Fibroblast of skin of left biceps (primary cell): ENCODE data around the gene TRDN.
"Not testable (repeated sequence)": the region's sequence is repeated elsewhere in the genome, so short reads cannot be mapped to it uniquely, and the experiment has no call there.

ENCODE experiments used
- DNase-seq, 2 experiments: peaks; one replicate each; pipeline ENCODE4 v3.0.0-alpha.2; 2013; ENCODE audit warnings: low read depth in 2 of 2

The TRDN gene

DNA sequence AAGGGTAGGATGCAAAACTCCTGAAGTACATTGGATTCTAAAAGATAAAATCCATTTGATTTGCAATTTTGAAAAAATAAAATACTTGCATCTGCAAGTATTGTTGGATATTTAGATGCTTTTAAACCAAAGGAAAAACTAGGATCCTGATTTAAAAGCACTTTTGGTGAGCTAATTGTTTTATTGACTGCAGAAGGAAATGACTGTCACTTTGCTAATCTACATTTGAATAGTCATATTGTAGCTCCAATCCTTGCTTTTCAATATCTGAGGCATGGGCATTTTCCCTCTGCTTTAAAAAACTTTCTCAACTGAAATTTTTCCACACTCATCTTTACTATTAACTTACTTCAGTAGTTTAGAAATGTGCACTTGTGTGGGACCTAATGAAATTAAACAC, 74.1 kb downstream of the TRDN start:
- no peak for DNase-seq

DNA sequence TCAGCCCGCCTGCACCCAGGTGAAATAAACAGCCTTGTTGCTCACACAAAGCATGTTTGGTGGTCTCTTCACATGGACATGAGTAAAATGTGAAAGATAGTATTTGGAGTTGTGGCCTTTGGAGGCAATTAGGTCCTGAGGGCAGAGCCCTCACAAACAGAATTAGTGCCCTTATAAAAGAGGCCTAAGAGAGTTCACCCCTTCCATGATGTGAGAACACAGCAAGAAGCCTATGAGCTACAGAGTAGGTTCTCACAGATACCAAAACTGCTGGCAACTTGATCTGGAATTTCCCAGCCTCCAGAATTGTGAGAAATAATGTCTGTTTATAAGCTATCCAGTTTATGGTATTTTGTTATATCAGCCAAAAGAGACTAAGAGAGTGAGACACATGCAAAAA, 74.5 kb downstream of the TRDN start:
- DNase-seq, result no peak

DNA sequence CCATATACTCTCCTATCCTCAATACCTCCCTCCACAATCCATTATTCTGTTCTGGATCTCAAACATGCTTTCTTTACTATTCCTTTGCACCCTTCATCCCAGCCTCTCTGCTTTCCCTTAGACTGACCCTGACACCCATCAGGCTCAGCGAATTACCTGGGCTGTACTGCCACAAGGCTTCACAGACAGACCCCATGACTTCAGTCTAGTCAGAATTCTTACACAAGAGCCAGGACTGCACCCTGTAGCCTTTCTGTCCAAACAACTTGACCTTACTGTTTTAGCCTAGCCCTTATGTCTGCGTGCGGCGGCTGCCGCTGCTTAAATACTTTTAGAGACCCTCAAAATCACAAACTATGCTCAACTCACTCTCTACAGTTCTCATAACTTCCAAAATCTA, 76.9 kb downstream of the TRDN start:
- DNase-seq, result not testable (repeated sequence)

DNA sequence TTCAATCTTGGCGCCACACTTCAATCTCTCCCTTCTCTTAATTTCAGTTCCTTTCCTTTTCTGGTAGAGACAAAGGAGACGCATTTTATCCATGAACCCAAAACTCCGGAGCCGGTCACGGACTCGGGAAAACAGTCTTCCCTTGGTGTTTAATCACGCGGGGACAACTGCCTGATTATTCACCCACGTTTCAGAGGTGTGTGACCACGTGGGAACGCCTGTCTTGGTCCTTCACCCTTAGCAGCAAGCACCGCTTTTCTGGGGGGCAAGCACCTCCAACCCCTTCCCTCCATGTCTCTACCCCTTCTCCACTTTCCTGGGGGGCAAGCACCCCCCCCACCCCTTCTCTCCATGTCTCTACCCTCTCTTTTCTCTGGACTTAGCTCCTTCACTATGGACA, 79.3 kb downstream of the TRDN start:
- DNase-seq, result not testable (repeated sequence)

DNA sequence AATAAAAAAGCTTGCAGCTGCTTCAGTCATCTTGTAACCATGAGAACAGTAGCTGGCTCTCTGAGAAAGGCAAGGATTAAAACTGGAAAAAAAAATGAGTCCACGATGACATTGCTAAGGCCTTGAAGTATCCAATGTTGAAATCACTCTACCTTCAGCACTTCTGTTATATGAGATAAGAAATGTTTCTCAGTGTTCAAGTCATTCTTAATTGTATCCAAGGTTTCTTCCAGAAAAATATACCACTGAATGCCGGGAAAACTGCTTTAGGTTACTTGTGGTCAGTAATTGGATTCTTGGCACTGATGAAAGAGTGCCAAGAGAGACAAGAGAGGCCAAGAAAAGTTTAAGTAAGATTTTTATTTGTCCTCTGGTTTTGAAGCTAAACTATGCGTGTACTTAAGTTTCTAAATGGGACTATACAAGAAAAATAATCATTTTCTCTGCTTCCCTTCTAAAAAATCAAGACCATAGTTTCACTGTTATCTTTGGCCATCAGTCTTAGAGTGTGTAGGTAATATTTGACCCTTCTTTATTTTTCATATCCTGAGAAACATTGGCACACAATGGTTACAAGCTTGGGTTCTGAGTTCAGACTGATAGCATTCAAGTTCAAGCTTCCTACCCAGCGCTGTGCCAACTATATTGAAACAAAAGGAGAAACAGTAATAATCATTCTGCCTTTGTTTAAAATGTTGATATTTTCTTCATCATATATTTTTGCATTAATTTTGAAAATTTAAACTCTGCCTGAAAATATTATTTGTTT, 84.6 kb downstream of the TRDN start:
- DNase-seq, result no peak

DNA sequence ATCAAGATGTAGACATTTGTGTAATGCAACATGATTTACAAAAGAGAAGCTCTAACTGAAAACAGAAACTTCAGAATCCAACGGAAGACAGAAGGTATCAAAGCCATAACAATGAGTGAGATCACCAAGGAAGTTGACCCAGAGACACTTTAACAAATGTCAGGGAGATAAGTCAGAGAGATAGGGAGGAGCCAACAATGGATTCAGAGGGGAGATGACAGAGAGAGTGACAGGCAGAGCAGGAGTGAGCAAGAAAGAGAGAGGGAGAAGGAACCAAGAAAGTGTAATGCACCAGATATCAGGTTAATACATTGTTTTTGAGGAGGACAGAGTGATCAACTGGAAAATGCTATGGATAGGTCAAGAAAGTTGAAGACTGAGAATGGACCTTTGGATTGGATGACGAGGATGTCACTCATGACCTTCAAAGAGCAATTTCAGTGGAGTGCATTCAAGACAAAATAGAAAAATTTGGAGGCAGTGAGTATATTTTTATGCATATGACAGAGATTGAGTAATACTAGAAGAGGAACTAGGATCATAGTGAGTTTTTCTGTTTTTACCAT, 86.6 kb downstream of the TRDN start:
- DNase-seq, result no peak

DNA sequence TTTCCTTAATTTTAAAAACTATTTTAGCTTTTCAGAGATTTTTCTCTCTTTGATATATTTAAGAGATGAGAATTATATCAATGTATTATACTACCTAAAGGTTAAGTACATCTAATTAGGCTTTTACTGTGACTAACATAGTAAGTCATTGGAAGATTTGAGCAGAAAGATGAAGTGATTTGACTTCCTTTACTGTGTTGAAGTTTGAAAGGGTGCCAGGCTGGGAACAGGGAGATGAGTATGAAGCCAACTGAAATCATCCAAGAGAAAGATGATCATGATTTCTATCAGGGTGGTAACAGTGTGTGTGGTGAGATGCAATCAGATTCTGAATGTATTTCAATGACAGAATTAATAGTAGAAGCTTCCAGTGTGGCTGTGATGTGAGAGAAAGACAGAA, 87.3 kb downstream of the TRDN start:
- DNase-seq, result no peak

DNA sequence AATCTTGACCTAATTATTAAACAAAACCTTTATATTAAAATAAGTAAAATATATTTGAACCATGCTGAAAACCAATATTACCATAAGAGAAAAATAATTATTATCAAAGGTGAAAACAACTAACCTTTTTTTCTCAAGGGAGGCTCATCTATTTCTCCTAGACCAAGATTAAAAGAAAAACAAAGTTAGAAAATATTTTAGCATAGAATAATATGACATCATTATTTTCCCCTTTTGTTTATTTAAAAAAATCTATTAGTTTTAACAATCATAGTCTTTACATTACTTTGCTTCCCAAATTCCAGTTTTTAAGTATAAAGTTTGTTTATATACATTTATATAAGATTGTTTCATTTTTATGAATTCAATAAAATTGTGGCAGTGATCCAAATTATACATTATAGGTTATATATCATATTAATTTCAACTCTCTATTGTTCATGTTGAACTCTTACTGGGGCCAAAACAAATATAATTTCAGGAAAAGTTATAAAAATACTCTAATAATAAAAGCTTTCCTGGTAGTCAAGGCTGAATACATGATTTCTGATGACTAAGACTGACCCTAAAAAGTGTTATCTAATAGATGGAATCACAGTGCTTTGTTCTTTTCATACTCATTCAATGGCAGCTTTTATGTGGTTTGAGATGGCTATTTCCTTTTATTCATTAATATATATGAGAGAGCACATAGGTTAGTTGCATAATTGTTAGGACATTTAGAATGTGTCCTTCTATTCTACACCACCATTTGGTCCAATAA, 89.4 kb downstream of the TRDN start:
- no peak for DNase-seq

DNA sequence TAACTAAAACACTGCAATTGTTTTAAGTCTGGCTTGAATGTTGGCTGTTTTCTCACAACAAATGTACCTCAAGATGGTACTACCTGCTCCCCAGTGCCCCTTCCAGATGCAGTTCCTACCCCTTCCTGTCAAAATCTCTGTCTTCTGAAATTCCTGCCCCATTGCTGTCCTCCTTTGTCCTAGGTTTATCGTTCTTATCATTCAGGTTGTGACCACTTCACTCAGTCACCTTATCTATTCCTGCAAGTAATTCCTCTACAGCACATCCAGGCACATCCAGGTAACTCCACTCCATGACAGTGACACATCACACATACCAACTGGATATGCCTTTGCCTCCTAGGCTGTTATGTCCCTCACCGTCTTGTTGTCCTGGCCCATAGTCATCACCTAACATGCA, 90.2 kb downstream of the TRDN start:
- no peak for DNase-seq

DNA sequence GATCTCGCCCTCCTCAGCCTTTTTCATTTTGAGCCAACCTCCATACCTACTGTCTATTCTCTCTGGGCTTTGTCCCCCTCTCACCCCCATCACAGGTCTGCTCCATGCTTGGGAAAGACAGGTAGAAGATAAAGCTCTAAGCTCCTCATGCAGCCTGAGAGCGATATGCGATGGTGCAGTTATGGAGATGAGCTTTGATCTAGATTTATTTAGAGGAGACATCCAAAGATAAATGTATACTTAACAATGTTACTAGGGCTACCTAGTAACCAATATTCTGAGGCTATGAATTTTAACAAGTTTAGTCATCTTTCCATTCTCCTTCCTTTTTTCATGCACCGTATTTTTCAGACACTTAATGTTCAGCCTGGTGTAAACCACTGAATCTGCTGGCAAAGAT, 95.3 kb downstream of the TRDN start:
- no peak for DNase-seq

DNA sequence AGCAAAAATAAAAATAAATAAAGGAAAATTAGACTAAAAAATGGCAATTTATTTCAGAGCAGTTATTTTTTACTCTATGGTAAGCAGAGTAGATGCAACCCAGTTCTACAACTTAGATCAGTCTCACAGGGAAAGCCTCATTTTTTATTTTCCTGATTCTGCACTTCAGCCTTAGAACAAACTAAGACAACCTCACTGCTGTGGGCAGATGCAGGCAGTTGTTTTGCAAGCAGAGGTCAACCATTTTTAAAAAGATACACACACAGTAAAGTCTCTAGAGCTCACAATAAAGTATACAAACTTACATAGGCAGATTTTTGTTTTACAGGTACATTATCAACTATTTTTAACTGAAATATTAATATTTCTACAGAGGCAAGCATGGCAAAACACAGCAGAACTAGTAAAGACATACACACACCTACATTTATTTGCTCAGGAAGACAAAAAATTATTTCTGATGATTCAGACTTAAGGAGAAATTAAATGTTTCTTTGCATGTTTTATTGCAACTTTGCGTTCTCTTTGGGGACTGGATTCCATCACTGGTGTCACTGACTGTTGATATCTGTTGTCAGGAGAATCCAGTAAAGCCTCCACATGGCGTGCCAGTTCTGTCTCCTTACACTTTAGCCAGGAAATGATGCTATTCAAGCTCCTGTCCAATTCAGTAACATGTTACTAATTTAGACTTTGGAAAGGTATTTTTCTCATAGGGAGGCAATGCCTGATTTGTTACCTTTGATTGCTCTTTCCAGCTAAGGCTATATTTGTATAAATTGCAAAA, 102.7 kb downstream of the TRDN start:
- DNase-seq, result no peak

DNA sequence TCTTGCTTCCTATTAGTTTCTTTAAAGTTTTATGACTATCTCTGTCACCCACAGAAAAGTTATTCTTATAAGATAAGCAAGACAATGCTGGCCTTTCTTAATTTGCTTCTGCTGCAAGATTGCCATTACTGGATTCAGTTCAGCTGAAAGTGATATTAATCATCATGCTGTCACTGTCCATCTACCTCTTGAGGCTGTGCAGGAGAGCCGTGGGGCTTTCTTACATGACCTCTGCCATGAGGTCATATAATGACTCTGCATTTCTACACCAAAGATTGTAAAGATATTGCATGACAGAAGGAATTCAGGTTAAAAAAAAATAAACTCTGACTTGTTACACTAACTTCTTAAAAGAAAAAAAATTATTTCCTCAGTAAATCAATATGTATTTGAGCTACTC, 106.9 kb downstream of the TRDN start:
- no peak for DNase-seq

DNA sequence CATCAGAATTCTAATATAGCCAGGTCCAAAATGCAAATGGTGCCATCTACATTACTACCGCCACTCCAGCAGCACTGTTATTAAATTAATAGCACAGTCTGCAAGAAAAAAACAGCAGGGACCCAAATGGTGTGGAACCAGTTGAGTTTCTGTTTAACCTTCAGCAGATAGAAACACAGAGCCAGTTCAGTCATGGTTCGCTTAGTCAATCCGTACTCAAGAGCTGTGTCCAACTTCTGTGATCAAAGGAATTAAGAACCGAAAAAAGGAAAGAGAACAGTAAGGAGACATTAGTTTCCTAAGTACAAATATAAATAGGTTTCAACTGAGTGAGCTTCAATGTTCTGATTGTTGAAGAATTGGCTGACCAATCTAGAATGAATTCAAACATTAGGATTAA, 107.7 kb downstream of the TRDN start:
- no peak for DNase-seq

DNA sequence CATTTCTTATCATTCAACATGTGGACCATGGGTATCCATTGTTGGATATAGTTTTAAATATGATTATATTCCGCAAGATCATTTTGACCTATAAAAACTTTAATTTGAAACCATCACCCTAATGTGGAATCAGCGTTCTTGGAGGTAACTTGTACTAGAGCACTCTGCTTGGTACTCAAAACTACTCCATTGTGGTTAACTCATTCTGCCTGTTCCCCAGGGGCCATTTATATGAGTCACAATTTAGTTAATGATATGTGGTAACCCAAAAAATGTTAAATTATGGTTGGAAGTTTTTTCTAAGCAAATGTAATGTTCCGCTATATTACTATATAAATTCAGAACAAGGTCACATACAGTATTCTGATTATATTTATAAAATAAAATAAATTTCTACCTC, 109.3 kb downstream of the TRDN start:
- no peak for DNase-seq

DNA sequence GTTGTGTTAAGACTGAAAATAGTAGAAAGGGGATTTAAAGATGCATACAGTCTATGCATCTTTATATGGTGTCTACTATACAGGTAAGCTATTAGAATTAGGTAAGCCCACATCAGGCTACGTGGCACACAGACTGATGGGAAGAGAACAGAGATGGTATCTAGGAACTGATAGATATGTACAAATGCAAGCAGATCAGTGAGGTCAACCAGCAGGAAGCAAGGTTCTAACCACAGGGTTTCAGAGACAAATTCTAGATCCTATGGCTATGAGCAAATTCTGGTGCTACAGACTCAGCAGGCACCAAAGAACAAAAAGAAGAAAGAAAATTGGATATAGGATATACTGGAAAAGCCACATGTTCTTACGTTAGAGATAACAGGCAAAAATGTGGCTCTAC, 110.6 kb downstream of the TRDN start:
- DNase-seq, result no peak

DNA sequence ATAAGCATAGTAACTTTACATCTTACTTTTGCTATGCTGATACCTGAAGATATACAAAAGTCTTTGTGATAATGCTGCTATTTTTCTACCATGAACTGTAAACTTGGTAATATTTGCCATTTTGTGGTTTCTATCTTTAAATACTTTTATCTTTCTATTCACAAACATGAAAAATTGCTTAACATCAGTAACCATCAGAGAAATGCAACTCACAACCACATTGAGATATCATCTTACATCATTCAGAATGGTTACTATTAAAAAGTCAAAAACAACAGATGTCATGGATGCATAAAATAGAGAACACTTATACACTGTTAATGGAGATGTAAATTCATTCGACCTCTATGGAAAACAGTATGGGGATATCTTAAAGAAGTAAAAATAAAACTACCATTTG, 112.0 kb downstream of the TRDN start:
- no peak for DNase-seq

DNA sequence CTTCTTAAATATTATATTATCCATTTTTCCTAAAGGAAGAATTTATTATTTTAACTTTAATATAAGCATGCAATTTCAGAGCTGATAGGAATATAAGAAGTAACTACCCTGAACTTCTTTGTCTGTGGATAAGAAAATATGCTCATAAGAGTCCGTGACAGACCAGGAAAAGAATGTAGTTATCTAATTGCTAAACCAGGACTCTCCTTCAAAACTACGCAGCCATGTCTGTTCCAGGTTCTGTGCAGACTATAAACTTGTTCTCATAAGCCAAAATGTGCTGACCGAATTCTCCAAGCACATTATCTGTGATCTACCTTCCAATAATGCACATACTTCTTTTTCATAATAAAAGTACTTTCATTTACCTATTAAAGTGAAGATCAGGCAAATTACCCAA, 116.5 kb downstream of the TRDN start:
- no peak for DNase-seq

DNA sequence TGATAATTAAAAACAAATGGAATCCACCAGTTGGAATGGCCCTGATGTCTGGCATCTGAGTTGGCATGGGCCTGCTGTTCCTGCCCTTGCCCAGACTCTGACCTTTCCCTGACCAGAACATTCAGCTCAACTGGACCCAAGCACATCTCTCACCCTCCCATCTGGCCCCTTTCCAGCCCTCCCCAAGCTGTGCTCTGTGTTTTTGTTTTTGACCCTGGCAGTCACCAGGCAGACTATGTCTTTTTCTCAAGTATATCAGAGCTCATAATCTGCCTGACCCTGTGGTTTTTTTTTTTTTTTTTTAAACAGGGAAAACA, 117.6 kb downstream of the TRDN start:
- no peak for DNase-seq

DNA sequence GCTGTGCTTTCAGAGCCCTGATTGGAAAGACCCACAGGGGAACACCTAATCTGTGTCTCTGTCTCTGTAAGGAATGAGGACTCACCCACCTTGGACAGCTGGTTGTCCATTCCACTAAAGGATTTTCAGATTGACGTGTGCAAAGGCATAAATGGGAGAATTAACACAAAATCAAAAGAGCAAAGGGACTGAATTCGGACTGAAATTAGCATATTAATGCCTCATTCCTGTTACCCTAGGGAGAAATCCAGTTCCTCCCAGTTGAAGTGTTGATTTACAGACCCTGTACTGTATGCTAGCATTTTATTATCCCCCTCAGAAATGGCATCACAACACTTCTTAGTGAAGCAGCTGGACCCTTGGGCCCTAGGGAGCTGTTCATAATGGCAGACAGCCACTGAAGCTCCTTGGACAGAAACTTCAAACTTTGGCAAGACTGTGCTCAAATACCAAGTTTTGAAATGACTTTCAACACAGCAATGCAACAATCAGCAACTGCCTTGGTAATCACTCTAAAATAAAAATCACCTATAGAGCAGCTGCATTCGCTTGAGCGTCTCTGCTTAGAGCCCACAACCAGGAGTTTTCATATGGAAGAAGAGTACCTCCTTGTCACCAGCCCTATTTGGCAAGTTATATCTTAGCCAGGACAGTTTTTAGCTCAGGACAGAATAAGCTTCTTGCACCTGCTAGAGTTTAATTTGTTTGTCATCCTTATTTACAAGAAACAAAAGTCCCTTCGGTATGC, 118.1 kb downstream of the TRDN start:
- no peak for DNase-seq

DNA sequence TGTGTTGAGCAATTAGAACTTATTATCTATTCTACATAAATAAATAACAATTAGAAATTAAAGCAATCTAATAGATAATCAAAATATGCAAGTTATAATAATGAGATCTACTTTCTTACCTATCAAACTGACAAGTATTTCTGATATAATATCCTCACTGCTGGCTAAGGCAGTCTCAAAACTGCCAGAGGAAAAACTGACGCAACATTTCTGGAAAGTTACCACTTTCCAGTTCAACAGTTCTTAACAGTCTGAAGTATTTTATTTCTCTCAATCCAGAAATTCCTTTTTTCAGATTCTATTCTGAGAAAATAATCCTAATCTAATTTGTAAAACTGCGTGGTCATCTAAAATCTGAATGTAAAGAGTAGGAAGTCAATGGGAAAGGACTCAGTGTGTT, 121.0 kb downstream of the TRDN start:
- no peak for DNase-seq

DNA sequence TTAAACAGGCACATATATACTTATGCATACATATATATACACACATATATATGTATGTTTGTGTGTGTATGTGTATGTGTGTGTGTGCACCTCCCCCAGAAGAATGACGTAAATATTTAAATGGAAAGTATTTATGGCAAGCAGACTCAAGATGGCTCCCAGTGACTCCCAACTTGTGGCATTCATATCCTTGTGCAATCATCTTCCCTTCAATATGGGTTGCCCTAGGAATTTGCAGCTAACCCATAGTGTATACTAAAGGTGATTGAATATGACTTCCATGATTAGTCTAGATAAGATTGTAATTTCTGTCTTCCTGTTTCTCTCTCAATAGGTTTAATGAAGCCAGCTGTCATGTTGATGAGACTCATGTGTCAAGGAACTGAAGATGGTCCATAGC, 127.6 kb downstream of the TRDN start:
- DNase-seq, result no peak

DNA sequence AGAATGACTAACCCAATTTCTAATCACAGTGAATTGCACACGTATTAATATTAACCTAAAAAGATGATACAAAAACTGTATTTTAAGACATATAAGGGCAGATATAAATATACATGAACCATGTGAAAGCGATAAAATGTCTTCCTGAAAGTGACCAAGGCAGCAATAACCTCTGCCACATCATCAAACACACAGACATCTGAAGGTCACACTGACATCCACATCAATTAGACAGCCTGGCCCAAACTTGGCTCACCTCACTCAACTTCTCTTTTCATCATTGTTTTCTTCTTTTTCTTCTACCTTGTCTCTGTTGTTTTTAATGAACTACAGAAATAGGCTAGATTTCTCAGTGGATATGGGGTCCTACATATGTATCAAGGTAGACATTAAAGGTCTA, 128.5 kb downstream of the TRDN start:
- no peak for DNase-seq
